ENCODE measurements around the gene GSTP1. TPM values are rescaled to one million over a fixed set of nuclear protein-coding genes. Genes with fewer than 3 reads are reported as not detected.

GSTP1 gene
- polyA plus RNA-seq, 3 donors = 853 to 1,483 (median 1,250) TPM

DNA sequence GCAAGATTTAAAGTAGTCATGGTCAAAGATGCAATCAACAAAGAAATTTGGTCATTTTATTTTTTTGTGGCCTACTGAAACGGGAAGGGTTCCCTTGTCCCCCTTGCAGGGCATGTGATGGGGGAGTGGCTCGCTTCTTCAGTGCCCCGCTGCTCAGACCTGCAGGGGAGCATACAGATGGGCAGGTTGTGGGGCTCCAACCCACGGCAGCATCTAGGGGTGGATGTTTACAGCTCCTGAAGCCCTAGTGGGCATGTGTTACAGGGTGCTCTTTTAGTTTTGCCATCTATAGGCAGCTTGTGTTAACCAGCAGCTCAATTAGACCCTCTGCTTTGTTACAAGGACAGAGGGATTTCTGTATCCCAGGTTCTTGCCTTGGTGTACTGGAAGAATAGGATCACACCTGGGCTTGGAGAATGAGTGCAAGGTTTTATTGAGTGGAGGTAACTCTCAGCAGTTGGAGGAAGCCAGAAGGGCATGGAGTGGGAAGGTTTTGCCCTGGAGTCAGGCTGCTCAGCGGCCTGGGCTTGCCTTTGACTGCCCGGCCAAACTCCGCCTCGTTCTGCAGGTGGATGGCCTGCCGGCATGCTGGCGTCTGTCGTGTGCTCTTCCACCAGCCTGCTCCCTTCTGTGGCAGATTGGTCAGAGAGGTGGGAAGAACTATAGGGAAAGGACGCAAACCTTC is 9.4 kb downstream of the GSTP1 start:
- Mint-ChIP-seq H3K27me3 (ENCODE audit: low read depth in 3 of 3) (peaks cover 0 to 4% (median 2%) of the 10 kb centered on the region in 3 donors), H3K4me3 (no peak overlapping the region)
- no peak for DNase-seq

DNA sequence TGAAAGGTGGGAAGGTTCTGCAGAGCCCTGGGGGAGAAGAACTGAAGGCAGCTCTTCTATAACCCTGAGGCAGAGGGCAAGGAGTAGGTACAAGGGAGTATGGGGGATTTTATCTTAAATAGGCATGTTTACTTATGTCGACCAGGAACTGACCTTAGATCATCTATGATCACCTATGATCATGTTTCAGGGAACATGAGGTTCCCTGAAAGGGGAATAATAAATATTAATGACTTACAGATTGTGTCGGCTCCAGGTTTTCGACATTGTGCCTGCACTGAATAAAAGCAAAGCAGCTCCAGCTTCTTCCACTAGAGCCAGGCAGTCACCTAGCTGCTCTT is 9.9 kb downstream of the GSTP1 start:
- H3K27me3 ChIP-seq (ENCODE audit: control insufficient read depth in 2 of 2, insufficient read depth in 2 of 2, low read length in 2 of 2) = no peaks in the 10 kb centered on the region
- peaks cover 0 to 4% (median 0%) of the 10 kb centered on the region in 3 donors for H3K27me3 Mint-ChIP-seq (ENCODE audit: low read depth in 3 of 3)
- no peak overlapping the region for H3K4me3 Mint-ChIP-seq
- 80% methylated on average over 1 of the region's 3 CpGs for WGBS (ENCODE audit: insufficient coverage)
- peaks cover 24% of the 10 kb centered on the region in 2 donors for H3K4me1 ChIP-seq (ENCODE audit: control insufficient read depth in 1 of 2, insufficient read depth in 2 of 2, low read length in 2 of 2)
- no peak for DNase-seq
- no peak overlapping the region for H2AFZ ChIP-seq (ENCODE audit: insufficient read depth, low read depth, low read length, poor library complexity, severe bottlenecking)
- no peak overlapping the region for H3K9ac ChIP-seq (ENCODE audit: insufficient read depth, low read length, poor library complexity, severe bottlenecking)
- no peak overlapping the region for H3K4me3 ChIP-seq (replicated peaks in 1 of 3; ENCODE audit: low read depth in 2 of 3, low read length in 3 of 3)
- H3K27ac Mint-ChIP-seq = no peak overlapping the region
- no peak overlapping the region for H3K27ac ChIP-seq (ENCODE audit: low read depth in 1 of 2, low read length in 2 of 2)
- intact Hi-C loops (cut with micrococcal nuclease) = no loop called here
- peaks cover 15% of the 10 kb centered on the region for H3K4me1 Mint-ChIP-seq
- no peak overlapping the region for H3K4me2 ChIP-seq (replicated peaks; ENCODE audit: extremely low read depth, low read length, poor library complexity, severe bottlenecking)
- H3K9me3 Mint-ChIP-seq = peaks cover 0 to 11% (median 2%) of the 10 kb centered on the region in 7 donors
- no peaks in the 10 kb centered on the region for H3K79me2 ChIP-seq (ENCODE audit: insufficient read depth, low read length)
- no peaks in the 10 kb centered on the region for H3K9me3 ChIP-seq (replicated peaks in 1 of 2; ENCODE audit: control insufficient read depth in 1 of 2, insufficient read depth in 1 of 2, low read length in 2 of 2)
- TF ChIP-seq, protein P1, sequence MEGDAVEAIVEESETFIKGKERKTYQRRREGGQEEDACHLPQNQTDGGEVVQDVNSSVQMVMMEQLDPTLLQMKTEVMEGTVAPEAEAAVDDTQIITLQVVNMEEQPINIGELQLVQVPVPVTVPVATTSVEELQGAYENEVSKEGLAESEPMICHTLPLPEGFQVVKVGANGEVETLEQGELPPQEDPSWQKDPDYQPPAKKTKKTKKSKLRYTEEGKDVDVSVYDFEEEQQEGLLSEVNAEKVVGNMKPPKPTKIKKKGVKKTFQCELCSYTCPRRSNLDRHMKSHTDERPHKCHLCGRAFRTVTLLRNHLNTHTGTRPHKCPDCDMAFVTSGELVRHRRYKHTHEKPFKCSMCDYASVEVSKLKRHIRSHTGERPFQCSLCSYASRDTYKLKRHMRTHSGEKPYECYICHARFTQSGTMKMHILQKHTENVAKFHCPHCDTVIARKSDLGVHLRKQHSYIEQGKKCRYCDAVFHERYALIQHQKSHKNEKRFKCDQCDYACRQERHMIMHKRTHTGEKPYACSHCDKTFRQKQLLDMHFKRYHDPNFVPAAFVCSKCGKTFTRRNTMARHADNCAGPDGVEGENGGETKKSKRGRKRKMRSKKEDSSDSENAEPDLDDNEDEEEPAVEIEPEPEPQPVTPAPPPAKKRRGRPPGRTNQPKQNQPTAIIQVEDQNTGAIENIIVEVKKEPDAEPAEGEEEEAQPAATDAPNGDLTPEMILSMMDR (IDR thresholded peaks at IDR 0.05) = no peak
- no peaks in the 10 kb centered on the region for H4K20me1 ChIP-seq (ENCODE audit: insufficient read depth, low read length)
- H3K36me3 Mint-ChIP-seq = peaks cover 11 to 15% of the 10 kb centered on the region in 2 donors
- H3K36me3 ChIP-seq (replicated peaks in 1 of 2; ENCODE audit: control insufficient read depth in 1 of 2, insufficient read depth in 2 of 2, low read length in 2 of 2) = peaks cover 0 to 10% of the 10 kb centered on the region in 2 donors

More for the DNA sequence above, 9.4 kb downstream of the GSTP1 start:
- no peak overlapping the region for H2AFZ ChIP-seq (ENCODE audit: insufficient read depth, low read depth, low read length, poor library complexity, severe bottlenecking)
- H3K27me3 ChIP-seq (ENCODE audit: control insufficient read depth in 2 of 2, insufficient read depth in 2 of 2, low read length in 2 of 2) = no peaks in the 10 kb centered on the region
- Mint-ChIP-seq H3K4me1 (peaks cover 20% of the 10 kb centered on the region), H3K27ac (no peak overlapping the region), H3K9me3 (peaks cover 0 to 9% (median under 1%) of the 10 kb centered on the region in 7 donors), H3K36me3 (peaks cover 11 to 15% of the 10 kb centered on the region in 2 donors)
- intact Hi-C loops (cut with micrococcal nuclease) = no loop called here
- TF ChIP-seq, protein P1 (IDR thresholded peaks at IDR 0.05) = no peak
- H3K4me3 ChIP-seq (replicated peaks in 1 of 3; ENCODE audit: low read depth in 2 of 3, low read length in 3 of 3) = no peak overlapping the region
- H3K9me3 ChIP-seq (replicated peaks in 1 of 2; ENCODE audit: control insufficient read depth in 1 of 2, insufficient read depth in 1 of 2, low read length in 2 of 2) = no peaks in the 10 kb centered on the region
- WGBS (ENCODE audit: insufficient coverage) = 94% methylated on average over 12 of the region's 12 CpGs
- H3K4me1 ChIP-seq (ENCODE audit: control insufficient read depth in 1 of 2, insufficient read depth in 2 of 2, low read length in 2 of 2) = peaks cover 29% of the 10 kb centered on the region in 2 donors
- H3K4me2 ChIP-seq (replicated peaks; ENCODE audit: extremely low read depth, low read length, poor library complexity, severe bottlenecking) = no peak overlapping the region
- no peaks in the 10 kb centered on the region for H4K20me1 ChIP-seq (ENCODE audit: insufficient read depth, low read length)
- H3K79me2 ChIP-seq (ENCODE audit: insufficient read depth, low read length) = no peaks in the 10 kb centered on the region
- no peak overlapping the region for H3K9ac ChIP-seq (ENCODE audit: insufficient read depth, low read length, poor library complexity, severe bottlenecking)
- no peak overlapping the region for H3K27ac ChIP-seq (ENCODE audit: low read depth in 1 of 2, low read length in 2 of 2)
- peaks cover 0 to 10% of the 10 kb centered on the region in 2 donors for H3K36me3 ChIP-seq (replicated peaks in 1 of 2; ENCODE audit: control insufficient read depth in 1 of 2, insufficient read depth in 2 of 2, low read length in 2 of 2)
